NB4 (cell line): ENCODE measurements around the gene TAS2R3.
A peak's percentile ranks its signal among the peaks of the same experiment; 100 is the strongest.
"Not testable (repeated sequence)": the region's sequence is repeated elsewhere in the genome, so short reads cannot be mapped to it uniquely, and the experiment has no call there.

ENCODE experiments used
- DNase-seq: peaks from one replicate; pipeline ENCODE4 v3.0.0; 2010; ENCODE audit warnings: low read depth
- H3K4me3 ChIP-seq: one replicate; pipeline ENCODE4 v1.5.1; 2011; ENCODE audit warnings: mild to moderate bottlenecking, low read depth, low read length, moderate library complexity
- MAX ChIP-seq: IDR thresholded peaks from 2 replicates; pipeline ENCODE4 v1.6.1; 2011; ENCODE audit warnings: low read depth, low read length
- MYC ChIP-seq: IDR thresholded peaks from 2 replicates; pipeline ENCODE4 v1.6.1; 2011; ENCODE audit warnings: low read depth, low read length
- POLR2A ChIP-seq: IDR thresholded peaks from 2 replicates; pipeline ENCODE4 v1.6.1; 2011; ENCODE audit warnings: mild to moderate bottlenecking; ENCODE audit not compliant: insufficient read length; ENCODE audit errors: extremely low read depth
- TF ChIP-seq, protein P1 (sequence below): IDR thresholded peaks from one replicate; pipeline ENCODE4 v1.5.1; 2012; ENCODE audit warnings: low read depth, low read length

The TAS2R3 gene

GRCh38 chr7:141738592-141739013, 25.3 kb upstream of the TAS2R3 start:
- TF ChIP-seq, protein P1, sequence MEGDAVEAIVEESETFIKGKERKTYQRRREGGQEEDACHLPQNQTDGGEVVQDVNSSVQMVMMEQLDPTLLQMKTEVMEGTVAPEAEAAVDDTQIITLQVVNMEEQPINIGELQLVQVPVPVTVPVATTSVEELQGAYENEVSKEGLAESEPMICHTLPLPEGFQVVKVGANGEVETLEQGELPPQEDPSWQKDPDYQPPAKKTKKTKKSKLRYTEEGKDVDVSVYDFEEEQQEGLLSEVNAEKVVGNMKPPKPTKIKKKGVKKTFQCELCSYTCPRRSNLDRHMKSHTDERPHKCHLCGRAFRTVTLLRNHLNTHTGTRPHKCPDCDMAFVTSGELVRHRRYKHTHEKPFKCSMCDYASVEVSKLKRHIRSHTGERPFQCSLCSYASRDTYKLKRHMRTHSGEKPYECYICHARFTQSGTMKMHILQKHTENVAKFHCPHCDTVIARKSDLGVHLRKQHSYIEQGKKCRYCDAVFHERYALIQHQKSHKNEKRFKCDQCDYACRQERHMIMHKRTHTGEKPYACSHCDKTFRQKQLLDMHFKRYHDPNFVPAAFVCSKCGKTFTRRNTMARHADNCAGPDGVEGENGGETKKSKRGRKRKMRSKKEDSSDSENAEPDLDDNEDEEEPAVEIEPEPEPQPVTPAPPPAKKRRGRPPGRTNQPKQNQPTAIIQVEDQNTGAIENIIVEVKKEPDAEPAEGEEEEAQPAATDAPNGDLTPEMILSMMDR, result no peak
- no peak for TF ChIP-seq MYC
- no peak for TF ChIP-seq MAX
- no peak for TF ChIP-seq POLR2A
- peak overlapping the region; percentile 97 for H3K4me3 ChIP-seq
- no peak for DNase-seq

GRCh38 chr7:141739250-141739649, 24.6 kb upstream of the TAS2R3 start:
- TF ChIP-seq POLR2A (no peak), MAX (no peak), MYC (no peak)
- TF ChIP-seq, protein P1, result no peak
- no peak for DNase-seq
- peak overlapping the region; percentile 97 for H3K4me3 ChIP-seq

- TF ChIP-seq MYC (no peak), MAX (no peak), POLR2A (no peak)
- TF ChIP-seq, protein P1, result no peak
- DNase-seq, result no peak
- no peak overlapping the region for H3K4me3 ChIP-seq
Measured at GRCh38 chr7:141742229-141742628, 21.7 kb upstream of the TAS2R3 start.

DNA sequence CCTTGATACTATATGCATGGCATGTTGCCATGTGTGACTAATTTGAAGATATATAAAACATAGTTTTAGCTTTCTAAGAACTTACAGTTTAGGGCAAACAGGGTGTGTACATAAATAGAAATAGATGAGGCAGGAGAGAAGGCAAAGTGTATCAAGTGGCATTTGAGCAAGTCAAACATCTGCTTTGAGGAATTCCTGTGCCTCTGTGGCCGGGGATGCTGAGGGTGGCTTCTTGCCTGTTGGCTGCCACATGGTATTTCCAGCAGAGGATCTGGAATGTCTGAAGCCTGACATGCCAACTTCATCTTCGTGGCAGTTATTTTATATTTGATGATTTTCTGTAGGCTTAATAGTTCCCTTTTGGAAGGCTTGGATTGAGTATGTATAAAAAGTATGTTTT, 19.8 kb upstream of the TAS2R3 start:
- no peak for DNase-seq
- H3K4me3 ChIP-seq, result no peak overlapping the region
- no peak for TF ChIP-seq POLR2A
- no peak for TF ChIP-seq MAX
- TF ChIP-seq MYC, result no peak
- TF ChIP-seq, protein P1, result no peak

DNA sequence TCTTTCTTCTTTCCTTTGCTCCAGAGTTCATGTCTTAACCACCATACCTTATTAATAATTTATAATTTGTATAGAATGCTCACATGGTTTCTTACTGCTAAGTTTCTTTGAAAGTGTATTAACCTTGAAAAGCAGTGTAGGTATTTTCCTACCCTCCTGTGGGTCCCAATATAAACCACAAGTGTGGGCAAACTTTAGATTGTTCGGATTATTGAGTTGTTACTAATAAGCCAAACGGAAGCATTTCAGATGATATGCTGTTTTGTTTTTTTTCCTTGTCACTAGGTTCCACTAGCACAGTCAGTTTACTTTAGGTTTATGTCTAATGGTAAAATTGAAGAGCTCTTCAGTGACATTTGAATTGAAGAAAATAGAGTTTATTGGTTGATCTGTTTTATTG, 15.5 kb upstream of the TAS2R3 start:
- no peak for DNase-seq
- TF ChIP-seq POLR2A (no peak), MYC (no peak), MAX (no peak)
- TF ChIP-seq, protein P1, result no peak
- H3K4me3 ChIP-seq, result no peak overlapping the region

DNA sequence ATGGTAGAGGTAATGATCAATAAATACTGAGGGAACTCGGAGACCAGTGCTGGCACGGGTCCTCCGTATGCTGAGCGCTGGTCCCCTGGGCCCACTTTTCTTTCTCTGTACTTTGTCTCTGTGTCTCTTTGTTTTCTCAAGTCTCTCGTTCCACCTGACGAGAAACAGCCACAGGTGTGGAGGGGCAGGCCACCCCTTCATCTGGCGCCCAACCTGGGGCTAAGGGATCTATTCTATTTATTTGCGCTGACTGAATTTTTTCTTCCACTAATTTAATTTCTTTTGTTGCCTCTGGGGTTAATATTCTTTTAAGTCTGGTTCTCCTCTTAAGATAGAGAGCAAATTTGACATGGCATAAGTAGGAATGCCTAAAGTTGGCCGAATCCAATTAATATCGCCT, 12.0 kb upstream of the TAS2R3 start:
- peak; percentile 15 for DNase-seq
- H3K4me3 ChIP-seq, result not testable (repeated sequence)
